Brain pericyte (primary cell): ENCODE results near the gene VPS41.
A peak's percentile ranks its signal among the peaks of the same experiment; 100 is the strongest.
"Not testable (repeated sequence)": the region's sequence is repeated elsewhere in the genome, so short reads cannot be mapped to it uniquely, and the experiment has no call there.

ENCODE experiments used
- DNase-seq: peaks from one replicate; pipeline ENCODE4 v3.0.0-alpha.2; 2012; ENCODE audit warnings: low read depth, low spot score

The VPS41 gene

GRCh38 chr7:38908759-38909335 lies at the start of gene VPS41:
Gene VPS41, minus strand, starts transcription at chr7:38909191. Its CDS starts 17 bp downstream, at chr7:38909174.
- DNase-seq, result peak; percentile 21

DNA sequence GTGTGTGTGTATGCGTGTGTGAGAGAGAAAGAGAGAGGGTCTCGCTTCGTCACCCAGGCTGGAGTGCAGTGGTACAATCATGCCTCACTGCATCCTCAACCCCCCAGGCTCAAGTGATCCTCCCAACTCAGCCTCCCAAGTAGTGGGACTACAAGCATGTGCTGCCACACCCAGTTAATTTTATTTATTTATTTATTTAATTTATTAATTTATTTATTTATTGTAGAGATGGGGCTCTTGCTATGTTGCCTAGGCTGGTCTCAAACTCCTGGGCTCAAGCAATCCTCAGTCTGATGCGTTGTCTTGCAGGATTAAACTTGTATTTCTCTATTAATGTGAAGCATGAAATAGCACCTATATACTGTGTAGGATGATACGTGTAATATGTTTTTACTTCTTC lies 46.9 kb upstream of the VPS41 start:
- DNase-seq, result no peak

- no peak for DNase-seq
Measured at GRCh38 chr7:38953971-38954370, 45.0 kb upstream of the VPS41 start.

- DNase-seq, result no peak
Measured at GRCh38 chr7:38953227-38953626, 44.2 kb upstream of the VPS41 start.

- no peak for DNase-seq
Measured at GRCh38 chr7:38951213-38951612, 42.2 kb upstream of the VPS41 start.

DNA sequence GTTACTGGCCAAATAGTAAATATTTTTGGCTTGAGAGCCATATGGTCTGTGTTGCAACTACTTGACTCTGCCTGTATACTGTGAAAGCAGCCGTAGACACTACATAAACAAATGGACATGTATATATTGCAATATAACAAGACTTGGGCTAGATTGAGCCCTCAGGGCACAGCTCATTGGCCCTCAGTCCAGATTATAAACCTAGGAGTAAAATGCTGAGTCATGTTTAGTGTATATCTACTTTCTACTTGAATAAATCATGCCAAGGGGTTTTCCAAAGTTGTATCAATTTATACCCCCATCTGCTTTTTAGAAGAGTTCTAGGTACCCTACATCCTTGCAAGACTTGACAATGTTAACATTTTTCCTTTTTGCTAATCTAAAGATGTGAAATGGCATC lies 41.3 kb upstream of the VPS41 start:
- DNase-seq, result no peak

DNA sequence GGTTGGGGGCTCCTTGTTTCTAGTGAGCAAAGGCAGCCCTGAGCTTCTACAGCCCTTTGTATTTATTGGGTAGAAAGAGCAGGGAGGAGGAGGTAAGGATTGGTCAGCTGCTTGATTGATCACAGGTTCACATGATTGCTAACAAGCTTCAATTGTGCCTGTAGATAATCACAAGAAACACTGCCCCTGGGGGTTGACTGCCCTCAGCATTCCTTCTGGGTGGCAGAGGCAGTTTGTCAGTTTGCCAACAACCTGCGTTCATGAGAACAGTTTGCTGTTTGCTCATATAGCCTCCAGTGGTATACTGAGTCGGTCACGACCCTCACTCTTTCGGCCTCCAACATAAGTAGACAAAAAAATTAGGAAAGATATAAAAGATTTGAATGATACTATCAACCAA lies 38.5 kb upstream of the VPS41 start:
- not testable (repeated sequence) for DNase-seq

GRCh38 chr7:38942431-38943051 lies 33.5 kb upstream of the VPS41 start:
- no peak for DNase-seq

GRCh38 chr7:38940774-38941173 lies 31.8 kb upstream of the VPS41 start:
- no peak for DNase-seq

- DNase-seq, result no peak
Measured at GRCh38 chr7:38938589-38938988, 29.6 kb upstream of the VPS41 start.

DNA sequence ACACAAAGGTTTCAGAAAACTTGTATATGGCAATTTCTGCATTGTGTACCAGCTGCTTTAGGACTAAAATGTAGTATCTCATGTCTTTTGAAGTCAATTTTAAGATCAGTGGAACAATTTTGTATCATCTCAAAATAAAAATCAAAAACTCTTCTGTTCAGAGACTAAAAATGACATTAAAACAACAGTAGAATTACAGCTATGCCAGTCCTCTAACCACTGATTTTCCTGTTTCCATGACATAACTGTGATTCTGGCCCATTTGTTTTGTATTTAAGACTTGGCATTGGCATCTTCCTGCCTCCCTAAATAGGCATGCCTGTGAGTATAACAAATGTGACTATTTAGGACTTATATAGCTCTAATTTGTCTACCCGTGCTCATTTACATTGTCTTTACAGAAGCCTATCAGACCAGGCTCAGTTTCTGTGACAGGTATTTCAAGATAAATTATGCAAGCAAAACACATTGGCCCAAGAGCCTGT lies 29.1 kb upstream of the VPS41 start:
- no peak for DNase-seq

DNA sequence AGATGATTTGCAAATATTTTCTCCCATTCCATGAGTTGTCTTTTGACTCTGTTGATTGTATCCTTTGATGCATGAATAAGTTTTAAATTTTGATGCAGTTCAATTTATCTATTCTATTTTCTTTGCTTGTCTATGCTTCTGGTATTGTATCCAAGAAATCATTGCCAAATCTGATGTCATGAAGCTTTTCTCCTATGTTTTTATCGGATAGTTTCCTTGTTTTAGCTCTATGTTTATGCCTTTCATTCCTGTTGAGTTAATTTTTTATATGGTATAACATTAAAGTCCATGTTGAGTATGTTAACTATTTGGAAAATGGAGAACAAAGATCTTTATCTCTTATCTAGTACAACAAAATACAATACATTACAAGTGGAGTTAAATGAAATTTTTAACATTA lies 27.6 kb upstream of the VPS41 start:
- no peak for DNase-seq

- DNase-seq, result no peak
Measured at GRCh38 chr7:38934536-38934935, 25.5 kb upstream of the VPS41 start.

DNA sequence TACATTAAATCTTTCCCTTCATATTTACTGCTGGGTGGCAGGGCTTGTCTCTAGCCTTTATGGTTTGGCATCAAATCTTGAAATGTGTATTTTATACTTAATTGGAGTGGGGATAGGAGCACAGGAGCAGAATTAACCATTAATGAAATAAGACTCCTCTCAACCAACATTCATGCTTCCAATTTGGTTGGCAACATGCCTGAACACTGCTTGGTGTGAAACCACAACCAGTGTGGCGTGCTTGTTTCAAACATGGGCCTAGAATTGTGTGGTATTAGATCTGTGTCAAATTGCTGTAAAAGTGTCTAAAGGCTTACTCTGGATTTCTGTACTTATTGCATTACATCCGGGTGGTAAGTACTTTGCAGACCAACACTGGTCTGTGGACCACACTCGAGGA lies 25.1 kb upstream of the VPS41 start:
- no peak for DNase-seq

- no peak for DNase-seq
Measured at GRCh38 chr7:38932509-38933168, 23.6 kb upstream of the VPS41 start.

DNA sequence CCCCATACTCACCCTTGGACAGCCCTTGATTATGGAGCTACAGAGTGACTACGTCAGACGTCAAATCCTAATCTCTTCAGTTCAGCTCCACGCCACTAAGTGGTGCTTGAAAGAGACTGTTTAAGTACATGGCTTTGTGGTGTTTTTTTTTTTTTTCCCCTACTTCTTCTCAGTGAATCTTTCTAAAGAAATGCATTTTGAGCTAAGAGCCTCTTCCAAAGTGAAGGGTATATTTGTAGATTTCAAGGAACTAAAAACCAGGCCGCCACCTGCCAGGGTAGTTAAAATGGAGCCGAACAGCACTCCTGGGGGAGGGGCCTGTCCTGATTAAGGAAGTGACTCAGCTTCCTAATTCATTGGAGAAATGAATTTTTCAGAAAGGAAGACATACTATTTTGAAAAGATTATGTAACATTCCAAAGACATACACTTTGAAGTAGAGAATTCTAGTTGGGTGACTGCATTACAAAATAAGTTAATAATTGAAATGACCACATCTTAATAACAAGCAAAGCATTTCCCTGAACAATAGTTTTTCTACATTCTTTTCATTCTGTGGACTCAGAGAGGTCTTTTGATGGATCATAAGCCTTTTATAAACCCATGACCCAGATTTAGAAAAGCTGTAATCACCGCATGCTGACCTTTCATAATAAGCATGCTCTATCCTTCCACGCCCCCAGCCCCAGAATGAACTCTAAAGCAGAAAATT lies 20.6 kb upstream of the VPS41 start:
- DNase-seq, result no peak

DNA sequence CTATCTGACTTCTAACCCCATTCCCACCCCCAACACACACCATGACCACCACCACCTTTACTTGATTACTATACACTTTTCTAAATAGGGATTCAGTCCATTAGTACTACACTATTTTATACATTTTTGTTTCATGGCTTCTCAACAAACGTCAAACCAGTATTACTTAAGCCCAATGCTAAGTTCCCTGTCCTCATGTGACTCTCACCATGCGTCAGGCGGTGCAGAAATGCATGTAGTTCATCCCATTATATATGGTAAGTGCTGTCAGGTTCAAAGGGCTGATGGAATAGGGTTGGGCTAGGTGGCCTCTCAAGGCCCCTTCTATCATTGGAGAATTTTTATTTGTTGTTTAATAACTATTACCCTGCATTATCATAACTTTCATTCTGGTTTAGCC lies 19.5 kb upstream of the VPS41 start:
- no peak for DNase-seq

- DNase-seq, result no peak
Measured at GRCh38 chr7:38927751-38928150, 18.8 kb upstream of the VPS41 start.

GRCh38 chr7:38920731-38921130 lies 11.7 kb upstream of the VPS41 start:
- DNase-seq, result no peak

DNA sequence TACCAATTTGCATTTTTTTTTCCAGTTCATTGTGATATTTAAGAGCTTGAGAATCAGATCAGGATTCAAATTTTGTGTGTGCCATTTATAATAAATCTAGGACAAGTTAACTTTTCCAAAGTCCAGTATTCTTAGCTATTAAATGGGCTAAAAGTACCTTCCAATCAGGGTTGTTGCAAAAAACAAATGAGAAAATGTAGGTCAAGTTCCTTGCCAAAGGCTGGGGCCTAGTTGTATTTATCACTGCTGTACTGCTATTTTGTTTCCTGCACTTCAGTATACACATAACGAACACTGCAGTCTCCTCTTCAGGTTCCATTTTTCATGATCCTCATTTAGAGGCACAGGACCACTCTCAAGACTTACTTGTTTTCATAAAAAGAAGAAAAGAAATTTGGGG lies 7.4 kb upstream of the VPS41 start:
- no peak for DNase-seq

DNA sequence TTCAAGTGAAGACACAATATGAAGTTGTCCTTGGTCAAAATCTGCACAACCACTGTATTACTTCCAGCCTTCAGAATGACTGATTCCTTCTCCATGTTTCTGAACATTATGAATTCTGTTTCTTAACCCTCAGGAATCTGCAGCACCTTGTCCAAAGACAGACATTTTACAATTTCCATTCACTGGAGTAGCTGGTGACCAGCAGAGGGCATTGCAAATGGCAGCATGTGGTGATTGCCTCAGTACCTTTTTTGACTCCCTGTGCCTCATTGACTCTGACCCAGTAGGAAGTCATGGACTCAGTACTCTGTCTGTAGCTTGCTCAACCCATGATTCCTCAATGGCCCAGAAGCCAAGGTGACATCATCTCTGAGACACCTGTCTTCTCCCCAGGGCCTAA lies 879 bp upstream of the VPS41 start:
- DNase-seq, result no peak

- no peak for DNase-seq
Measured at GRCh38 chr7:38907766-38908165, 1.2 kb downstream of the VPS41 start.

- DNase-seq, result no peak
Measured at GRCh38 chr7:38907066-38907465, 1.9 kb downstream of the VPS41 start.
